ENCODE data around the gene SIN3A. TPM values are rescaled to one million over a fixed set of nuclear protein-coding genes. Genes with fewer than 3 reads are reported as not detected.
A peak's percentile ranks its signal among the peaks of the same experiment; 100 is the strongest.

SIN3A gene
- total and polyA plus RNA-seq, 2 donors (not counting 1 experiment from before 2014, with no cell fraction given) = 32.0 to 153 TPM

GRCh38 chr15:75348034-75348561, 103.4 kb downstream of the SIN3A start:
- H3K9ac ChIP-seq (ENCODE audit: low read length) = peak overlapping the region; percentile 79
- TF ChIP-seq, protein P1, sequence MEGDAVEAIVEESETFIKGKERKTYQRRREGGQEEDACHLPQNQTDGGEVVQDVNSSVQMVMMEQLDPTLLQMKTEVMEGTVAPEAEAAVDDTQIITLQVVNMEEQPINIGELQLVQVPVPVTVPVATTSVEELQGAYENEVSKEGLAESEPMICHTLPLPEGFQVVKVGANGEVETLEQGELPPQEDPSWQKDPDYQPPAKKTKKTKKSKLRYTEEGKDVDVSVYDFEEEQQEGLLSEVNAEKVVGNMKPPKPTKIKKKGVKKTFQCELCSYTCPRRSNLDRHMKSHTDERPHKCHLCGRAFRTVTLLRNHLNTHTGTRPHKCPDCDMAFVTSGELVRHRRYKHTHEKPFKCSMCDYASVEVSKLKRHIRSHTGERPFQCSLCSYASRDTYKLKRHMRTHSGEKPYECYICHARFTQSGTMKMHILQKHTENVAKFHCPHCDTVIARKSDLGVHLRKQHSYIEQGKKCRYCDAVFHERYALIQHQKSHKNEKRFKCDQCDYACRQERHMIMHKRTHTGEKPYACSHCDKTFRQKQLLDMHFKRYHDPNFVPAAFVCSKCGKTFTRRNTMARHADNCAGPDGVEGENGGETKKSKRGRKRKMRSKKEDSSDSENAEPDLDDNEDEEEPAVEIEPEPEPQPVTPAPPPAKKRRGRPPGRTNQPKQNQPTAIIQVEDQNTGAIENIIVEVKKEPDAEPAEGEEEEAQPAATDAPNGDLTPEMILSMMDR (IDR thresholded peaks at IDR 0.05) = no peak
- peak overlapping the region; percentile 95 for H3K4me2 ChIP-seq (replicated peaks; ENCODE audit: low read depth, low read length, poor library complexity, severe bottlenecking)
- ATAC-seq (ENCODE audit: low read depth) (no peak), DNase-seq (peak; percentile 43)
- H3K79me2 ChIP-seq (ENCODE audit: control insufficient read depth, insufficient read depth, low read length) = no peaks in the 10 kb centered on the region
- ChIA-PET CTCF (interaction anchor here (2.0 to 7.0 kb wide), 2 partner anchors 19 to 106 kb away, joined by 6 to 52 read pairs; partner anchors contain the start of gene MAN2C1), POLR2A (interaction anchor here (0.8 to 3.3 kb wide), 6 partner anchors 9 to 390 kb away, joined by 3 to 25 read pairs (median 4); partner anchors contain the start of genes COMMD4, MAN2C1, SIN3A and SNUPN)
- H2AFZ ChIP-seq (ENCODE audit: insufficient read depth, low read depth, low read length, poor library complexity, severe bottlenecking) = peak overlapping the region; percentile 23
- peak overlapping the region in 4 of 5 experiments; percentile 59 to 82 (median 74) for H3K4me3 ChIP-seq (ENCODE audit: control extremely low read depth in 1 of 5, extremely low read depth in 1 of 5, insufficient read depth in 1 of 5, low read depth in 2 of 5, low read length in 4 of 5)
- Mint-ChIP-seq H3K27ac (peak overlapping the region; percentile 94), H3K4me1 (peaks cover 45% of the 10 kb centered on the region), H3K4me3 (peak overlapping the region; percentile 80), H3K9me3 (ENCODE audit: insufficient read depth) (peaks cover 8% of the 10 kb centered on the region), H3K27me3 (no peaks in the 10 kb centered on the region)
- peaks cover 31 to 47% of the 10 kb centered on the region in 2 donors for H3K4me1 ChIP-seq (ENCODE audit: control insufficient read depth in 2 of 2, insufficient read depth in 2 of 2, low read length in 2 of 2)
- H3K36me3 ChIP-seq (replicated peaks in 1 of 2; ENCODE audit: control extremely low read depth in 1 of 2, control insufficient read depth in 1 of 2, extremely low read depth in 1 of 2, insufficient read depth in 2 of 2, low read length in 1 of 2) = peaks cover 0 to 8% of the 10 kb centered on the region in 2 experiments
- peak overlapping the region; percentile 92 to 94 for H3K27ac ChIP-seq (ENCODE audit: low read length in 2 of 2)
- H3K9me3 ChIP-seq (ENCODE audit: control extremely low read depth in 1 of 3, control insufficient read depth in 2 of 3, insufficient read depth in 1 of 3, low read length in 2 of 3) = peaks cover 0 to 57% (median 27%) of the 10 kb centered on the region in 3 donors
- H3K27me3 ChIP-seq (replicated peaks in 1 of 4; ENCODE audit: control extremely low read depth in 1 of 4, control insufficient read depth in 3 of 4, insufficient read depth in 4 of 4, low read length in 3 of 4) = no peaks in the 10 kb centered on the region
- intact Hi-C loops (cut with micrococcal nuclease) = no loop called here
- H4K20me1 ChIP-seq (ENCODE audit: control insufficient read depth, insufficient read depth, low read length, poor library complexity, severe bottlenecking) = no peaks in the 10 kb centered on the region
- WGBS (ENCODE audit: insufficient coverage) = 2% methylated on average over 43 of the region's 45 CpGs

GRCh38 chr15:75347222-75348033, 104.1 kb downstream of the SIN3A start:
- intact Hi-C loops (cut with micrococcal nuclease) = loop anchor here (1.0 kb wide), 1 partner anchor 145 kb away; no protein-coding TSS in a partner anchor

More at GRCh38 chr15:75347222-75348033, 104.1 kb downstream of the SIN3A start:
- Histone ChIP-seq H3K27ac (ENCODE audit: low read length in 2 of 2) (peak overlapping the region; percentile 92 to 94), H3K9me3 (ENCODE audit: control extremely low read depth in 1 of 3, control insufficient read depth in 2 of 3, insufficient read depth in 1 of 3, low read length in 2 of 3) (peaks cover 0 to 55% (median 27%) of the 10 kb centered on the region in 3 donors), H3K27me3 (replicated peaks in 1 of 4; ENCODE audit: control extremely low read depth in 1 of 4, control insufficient read depth in 3 of 4, insufficient read depth in 4 of 4, low read length in 3 of 4) (no peaks in the 10 kb centered on the region), H2AFZ (ENCODE audit: insufficient read depth, low read depth, low read length, poor library complexity, severe bottlenecking) (peak overlapping the region; percentile 23), H3K36me3 (replicated peaks in 1 of 2; ENCODE audit: control extremely low read depth in 1 of 2, control insufficient read depth in 1 of 2, extremely low read depth in 1 of 2, insufficient read depth in 2 of 2, low read length in 1 of 2) (peaks cover 0 to 8% of the 10 kb centered on the region in 2 experiments), H3K9ac (ENCODE audit: low read length) (peak overlapping the region; percentile 79), H3K4me1 (ENCODE audit: control insufficient read depth in 2 of 2, insufficient read depth in 2 of 2, low read length in 2 of 2) (peaks cover 31 to 47% of the 10 kb centered on the region in 2 donors), H3K4me2 (replicated peaks; ENCODE audit: low read depth, low read length, poor library complexity, severe bottlenecking) (peak overlapping the region; percentile 95), H4K20me1 (ENCODE audit: control insufficient read depth, insufficient read depth, low read length, poor library complexity, severe bottlenecking) (no peaks in the 10 kb centered on the region), H3K79me2 (ENCODE audit: control insufficient read depth, insufficient read depth, low read length) (no peaks in the 10 kb centered on the region), H3K4me3 (ENCODE audit: control extremely low read depth in 1 of 5, extremely low read depth in 1 of 5, insufficient read depth in 1 of 5, low read depth in 2 of 5, low read length in 4 of 5) (peak overlapping the region; percentile 3 to 82 (median 70))
- Mint-ChIP-seq H3K4me3 (peak overlapping the region; percentile 80), H3K27ac (peak overlapping the region; percentile 94), H3K4me1 (peaks cover 45% of the 10 kb centered on the region), H3K27me3 (no peaks in the 10 kb centered on the region), H3K9me3 (ENCODE audit: insufficient read depth) (peaks cover 8% of the 10 kb centered on the region)
- POLR2A ChIA-PET = interaction anchor here (0.8 to 3.3 kb wide), 7 partner anchors 8 to 391 kb away, joined by 3 to 25 read pairs (median 4); partner anchors contain the start of genes COMMD4, MAN2C1, SIN3A and SNUPN
- peak; percentile 80 for ATAC-seq (ENCODE audit: low read depth)
- peak; percentile 97 for DNase-seq
- CTCF ChIA-PET = interaction anchor here (2.0 to 7.0 kb wide), 2 partner anchors 20 to 107 kb away, joined by 6 to 52 read pairs; partner anchors contain the start of gene MAN2C1
- under 1% methylated on average over 60 of the region's 65 CpGs for WGBS (ENCODE audit: insufficient coverage)
- TF ChIP-seq EZH2 (IDR thresholded peaks at IDR 0.05; ENCODE audit: borderline replicate concordance, insufficient read depth, low read depth, low read length, poor library complexity, severe bottlenecking) = no peak
- TF ChIP-seq, protein P1 (IDR thresholded peaks at IDR 0.05) = no peak
